LNCaP clone FGC (cell line): ENCODE data around the gene MRPL50.
A peak's percentile ranks its signal among the peaks of the same experiment; 100 is the strongest.

ENCODE experiments used
- DNase-seq: peaks from one replicate; pipeline ENCODE4 v3.0.0-alpha.2; 2011; ENCODE audit warnings: low read depth
- H3K4me3 ChIP-seq: 2 replicates; pipeline ENCODE4 v1.5.1; 2011; ENCODE audit warnings: mild to moderate bottlenecking, low read depth, low read length, control low read depth
- TF ChIP-seq, protein P1 (sequence below): IDR thresholded peaks from 2 replicates; pipeline ENCODE4 v1.5.1; 2012; ENCODE audit warnings: mild to moderate bottlenecking; ENCODE audit not compliant: control insufficient read depth, insufficient read depth; ENCODE audit errors: extremely low read depth

MRPL50 gene

GRCh38 chr9:101432171-101432570, 33.8 kb upstream of the MRPL50 start:
- H3K4me3 ChIP-seq: no peak overlapping the region
- TF ChIP-seq, protein P1, sequence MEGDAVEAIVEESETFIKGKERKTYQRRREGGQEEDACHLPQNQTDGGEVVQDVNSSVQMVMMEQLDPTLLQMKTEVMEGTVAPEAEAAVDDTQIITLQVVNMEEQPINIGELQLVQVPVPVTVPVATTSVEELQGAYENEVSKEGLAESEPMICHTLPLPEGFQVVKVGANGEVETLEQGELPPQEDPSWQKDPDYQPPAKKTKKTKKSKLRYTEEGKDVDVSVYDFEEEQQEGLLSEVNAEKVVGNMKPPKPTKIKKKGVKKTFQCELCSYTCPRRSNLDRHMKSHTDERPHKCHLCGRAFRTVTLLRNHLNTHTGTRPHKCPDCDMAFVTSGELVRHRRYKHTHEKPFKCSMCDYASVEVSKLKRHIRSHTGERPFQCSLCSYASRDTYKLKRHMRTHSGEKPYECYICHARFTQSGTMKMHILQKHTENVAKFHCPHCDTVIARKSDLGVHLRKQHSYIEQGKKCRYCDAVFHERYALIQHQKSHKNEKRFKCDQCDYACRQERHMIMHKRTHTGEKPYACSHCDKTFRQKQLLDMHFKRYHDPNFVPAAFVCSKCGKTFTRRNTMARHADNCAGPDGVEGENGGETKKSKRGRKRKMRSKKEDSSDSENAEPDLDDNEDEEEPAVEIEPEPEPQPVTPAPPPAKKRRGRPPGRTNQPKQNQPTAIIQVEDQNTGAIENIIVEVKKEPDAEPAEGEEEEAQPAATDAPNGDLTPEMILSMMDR: no peak
- no peak for DNase-seq

GRCh38 chr9:101429736-101430135, 31.3 kb upstream of the MRPL50 start:
- TF ChIP-seq, protein P1: no peak
- no peak overlapping the region for H3K4me3 ChIP-seq
- DNase-seq: no peak

DNA sequence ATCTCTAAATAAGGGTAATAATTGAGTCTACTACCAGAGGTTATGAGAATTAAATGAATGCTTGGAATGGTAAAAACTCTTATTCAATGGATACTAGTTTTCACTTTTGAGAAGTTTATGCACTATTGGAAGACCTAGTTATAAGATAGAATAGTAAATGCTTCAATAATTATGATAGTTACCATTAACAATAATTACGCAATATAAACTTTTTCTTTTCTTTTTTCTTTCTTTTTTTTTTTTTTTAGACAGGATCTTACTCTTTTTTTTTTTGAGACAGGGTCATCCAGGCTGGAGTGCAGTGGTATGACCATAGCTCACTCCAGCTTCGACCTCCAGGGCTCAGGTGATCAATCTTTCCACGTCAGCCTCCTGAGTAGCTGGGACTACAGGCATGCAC, 30.5 kb upstream of the MRPL50 start:
- no peak overlapping the region for H3K4me3 ChIP-seq
- TF ChIP-seq, protein P1: no peak
- no peak for DNase-seq

DNA sequence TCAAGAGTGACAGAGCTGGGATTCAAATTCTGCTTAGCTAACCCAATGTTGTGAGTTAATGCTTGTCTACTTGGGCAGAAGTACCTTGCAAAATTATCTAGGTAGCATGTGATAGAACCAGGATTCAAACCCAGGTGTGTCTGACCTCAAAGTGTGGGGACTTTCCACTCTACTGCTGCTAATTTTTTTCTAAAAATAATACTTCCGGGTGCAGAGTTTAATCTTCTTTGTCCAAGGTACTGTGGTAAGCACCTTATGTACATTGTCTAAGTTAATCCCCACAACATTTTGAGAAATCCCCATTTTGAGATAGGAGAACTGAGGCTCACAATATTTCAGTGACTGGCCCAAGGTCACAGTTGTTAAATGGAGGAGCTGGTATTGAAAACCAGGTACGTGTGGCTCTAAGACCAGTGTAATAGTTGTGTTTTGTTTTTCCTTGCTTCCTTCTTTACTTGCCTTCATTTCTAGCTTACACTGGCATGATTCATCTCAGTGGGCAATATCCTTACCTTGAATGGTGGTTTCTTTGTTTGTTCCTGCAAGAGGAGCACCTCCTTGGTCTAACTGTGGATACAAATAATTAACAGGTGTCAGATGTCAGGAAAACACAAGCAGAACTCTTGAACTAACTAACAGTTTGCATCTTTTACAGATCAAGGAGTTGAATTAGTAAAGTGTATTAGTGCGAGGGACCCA, 29.7 kb upstream of the MRPL50 start:
- no peak for DNase-seq
- no peak overlapping the region for H3K4me3 ChIP-seq
- TF ChIP-seq, protein P1: no peak

DNA sequence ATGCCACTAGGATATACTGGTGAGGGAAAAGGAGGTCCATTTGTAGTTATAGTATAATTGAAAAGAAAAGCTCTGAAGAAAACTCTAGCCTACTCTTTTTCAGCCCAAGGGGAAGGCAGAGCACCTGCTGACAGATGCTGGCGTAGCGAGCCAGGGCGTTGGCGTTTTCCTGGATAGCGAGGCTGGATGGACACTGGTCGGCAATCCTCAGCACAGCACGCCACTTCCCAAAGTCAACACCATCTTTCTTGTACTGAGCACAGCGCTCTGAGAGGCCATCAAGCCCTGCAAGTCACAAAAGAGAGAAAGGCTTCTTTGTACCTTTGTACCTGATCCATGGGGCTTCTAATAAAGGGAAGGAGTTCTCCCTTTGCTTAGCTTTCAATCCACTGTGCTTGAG, 28.9 kb upstream of the MRPL50 start:
- no peak overlapping the region for H3K4me3 ChIP-seq

DNA sequence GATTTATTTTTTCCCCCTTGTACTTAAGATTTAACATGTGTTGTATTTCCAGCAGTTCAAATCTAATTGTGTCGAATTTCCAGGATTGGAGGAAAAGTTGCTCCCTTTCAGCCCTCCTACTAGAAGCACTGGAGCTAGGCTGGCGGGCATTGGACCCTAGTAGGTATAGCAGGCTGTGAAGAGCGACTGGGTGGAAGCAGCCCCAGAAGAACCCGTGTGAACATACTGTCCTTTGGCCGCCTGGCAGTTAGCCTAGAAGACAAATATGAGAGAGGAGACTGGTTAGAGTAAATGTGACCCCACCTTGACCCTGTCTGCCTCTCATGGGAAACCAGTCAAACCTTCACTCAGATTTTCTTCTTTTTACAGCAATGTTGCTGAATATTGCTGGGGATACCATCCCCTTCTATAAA, 23.2 kb upstream of the MRPL50 start:
- DNase-seq: peak; percentile 86
- no peak overlapping the region for H3K4me3 ChIP-seq
- TF ChIP-seq, protein P1: no peak

More for the DNA sequence above, 28.9 kb upstream of the MRPL50 start:
- TF ChIP-seq, protein P1: no peak
- DNase-seq: no peak

GRCh38 chr9:101419863-101420262, 21.4 kb upstream of the MRPL50 start:
- H3K4me3 ChIP-seq: no peak overlapping the region
- DNase-seq: no peak
- TF ChIP-seq, protein P1: no peak
